NCI-H1436 (cell line): Measurements from ENCODE around the gene TEX29.

Source experiments
- DNase-seq: peaks from one replicate; lab custom pipeline; 2025; lab: John Stamatoyannopoulos, UW

Gene TEX29

GRCh38 chr13:111393221-111393790 is 72.9 kb downstream of the TEX29 start:
- DNase-seq: no peak
